ENCODE data around the gene UTF1. TPM values are rescaled to one million over a fixed set of nuclear protein-coding genes. Genes with fewer than 3 reads are reported as not detected.
"Not testable (repeated sequence)": the region's sequence is repeated elsewhere in the genome, so short reads cannot be mapped to it uniquely, and the experiment has no call there.

UTF1 gene
- total and polyA plus RNA-seq, 4 donors: 0.06 to 0.52 TPM; not detected in 2

- Histone ChIP-seq H3K27ac (ENCODE audit: low read depth in 1 of 2, low read length in 1 of 2) (no peak overlapping the region), H3K36me3 (ENCODE audit: control insufficient read depth in 4 of 4, insufficient read depth in 4 of 4, low read length in 4 of 4) (no peaks in the 10 kb centered on the region), H3K27me3 (ENCODE audit: control insufficient read depth in 3 of 3, insufficient read depth in 3 of 3, low read length in 2 of 3) (peaks cover 4 to 8% (median 5%) of the 10 kb centered on the region in 3 donors), H3K4me1 (ENCODE audit: control insufficient read depth in 5 of 5, insufficient read depth in 5 of 5, low read length in 5 of 5) (no peaks in the 10 kb centered on the region), H3K9ac (ENCODE audit: insufficient read depth in 1 of 2, low read length in 2 of 2) (no peak overlapping the region), H3K9me3 (ENCODE audit: control insufficient read depth in 4 of 4, insufficient read depth in 3 of 4, low read length in 3 of 4) (no peaks in the 10 kb centered on the region), H3K4me3 (no peak overlapping the region)
- ATAC-seq (ENCODE audit: insufficient read depth, low FRiP score) (no peak), DNase-seq (no peak)
- TF ChIP-seq CTCF (IDR thresholded peaks at IDR 0.05; ENCODE audit: control extremely low read depth, extremely low read depth): no peak
- WGBS, 2 donors: 83 to 91% methylated on average over 19 to 20 of the region's 20 CpGs
Observed at GRCh38 chr10:133218891-133219290, 11.1 kb upstream of the UTF1 start.

- DNase-seq: no peak
- Histone ChIP-seq H3K27ac (ENCODE audit: low read depth in 1 of 2, low read length in 1 of 2) (no peak overlapping the region), H3K4me3 (no peak overlapping the region), H3K27me3 (ENCODE audit: control insufficient read depth in 3 of 3, insufficient read depth in 3 of 3, low read length in 2 of 3) (peaks cover 4 to 8% (median 8%) of the 10 kb centered on the region in 3 donors), H3K36me3 (ENCODE audit: control insufficient read depth in 4 of 4, insufficient read depth in 4 of 4, low read length in 4 of 4) (no peaks in the 10 kb centered on the region), H3K9ac (ENCODE audit: insufficient read depth in 1 of 2, low read length in 2 of 2) (no peak overlapping the region), H3K9me3 (ENCODE audit: control insufficient read depth in 4 of 4, insufficient read depth in 3 of 4, low read length in 3 of 4) (no peaks in the 10 kb centered on the region), H3K4me1 (ENCODE audit: control insufficient read depth in 5 of 5, insufficient read depth in 5 of 5, low read length in 5 of 5) (no peaks in the 10 kb centered on the region)
- 18 to 25% methylated on average over 24 to 28 of the region's 28 CpGs for WGBS, 2 donors
- ATAC-seq (ENCODE audit: insufficient read depth, low FRiP score): no peak
- no peak for TF ChIP-seq CTCF (IDR thresholded peaks at IDR 0.05; ENCODE audit: control extremely low read depth, extremely low read depth)
Observed at GRCh38 chr10:133219782-133220181, 10.2 kb upstream of the UTF1 start.

- DNase-seq: no peak
- Histone ChIP-seq H3K4me3 (no peak overlapping the region), H3K9me3 (ENCODE audit: control insufficient read depth in 4 of 4, insufficient read depth in 3 of 4, low read length in 3 of 4) (peaks cover 0 to 2% (median 0%) of the 10 kb centered on the region in 4 donors), H3K4me1 (ENCODE audit: control insufficient read depth in 5 of 5, insufficient read depth in 5 of 5, low read length in 5 of 5) (peaks cover 0 to 2% (median 0%) of the 10 kb centered on the region in 5 donors), H3K36me3 (ENCODE audit: control insufficient read depth in 4 of 4, insufficient read depth in 4 of 4, low read length in 4 of 4) (no peaks in the 10 kb centered on the region), H3K27me3 (ENCODE audit: control insufficient read depth in 3 of 3, insufficient read depth in 3 of 3, low read length in 2 of 3) (peaks cover 4 to 13% (median 12%) of the 10 kb centered on the region in 3 donors), H3K9ac (ENCODE audit: insufficient read depth in 1 of 2, low read length in 2 of 2) (no peak overlapping the region), H3K27ac (ENCODE audit: low read depth in 1 of 2, low read length in 1 of 2) (no peak overlapping the region)
- no peak for ATAC-seq (ENCODE audit: insufficient read depth, low FRiP score)
- no peak for TF ChIP-seq CTCF (IDR thresholded peaks at IDR 0.05; ENCODE audit: control extremely low read depth, extremely low read depth)
- 84 to 91% methylated on average over 11 of the region's 11 CpGs for WGBS, 2 donors
Observed at GRCh38 chr10:133221331-133221730, 8.7 kb upstream of the UTF1 start.

GRCh38 chr10:133221756-133222155 lies 8.3 kb upstream of the UTF1 start:
- H3K36me3 ChIP-seq (ENCODE audit: control insufficient read depth in 4 of 4, insufficient read depth in 4 of 4, low read length in 4 of 4); H3K4me1 ChIP-seq (ENCODE audit: control insufficient read depth in 5 of 5, insufficient read depth in 5 of 5, low read length in 5 of 5); DNase-seq; H3K4me3 ChIP-seq; H3K27ac ChIP-seq (ENCODE audit: low read depth in 1 of 2, low read length in 1 of 2); ATAC-seq (ENCODE audit: insufficient read depth, low FRiP score); H3K9ac ChIP-seq (ENCODE audit: insufficient read depth in 1 of 2, low read length in 2 of 2); H3K9me3 ChIP-seq (ENCODE audit: control insufficient read depth in 4 of 4, insufficient read depth in 3 of 4, low read length in 3 of 4): not testable (repeated sequence)
- 86 to 93% methylated on average over 13 to 18 of the region's 22 CpGs for WGBS, 2 donors
- H3K27me3 ChIP-seq (ENCODE audit: control insufficient read depth in 3 of 3, insufficient read depth in 3 of 3, low read length in 2 of 3): peaks cover 4 to 15% (median 13%) of the 10 kb centered on the region in 3 donors
